Activated CD4-positive, CD25-positive, alpha-beta regulatory T cell treated with anti-CD3 and anti-CD28 coated beads, Interleukin-2, amount 50 U/mL, for 24 hours (primary cell): ENCODE data around the gene STUB1.
A peak's percentile ranks its signal among the peaks of the same experiment; 100 is the strongest.
"Not testable (repeated sequence)": the region's sequence is repeated elsewhere in the genome, so short reads cannot be mapped to it uniquely, and the experiment has no call there.

Source experiments
- ATAC-seq, 2 donors: fragments of 150-1000 bp; cut with Tn5 transposase; one replicate each; pipeline ENCODE4 v1.10.0; 2021; ENCODE audit warnings: mild to moderate bottlenecking in 1 of 2, moderate library complexity in 1 of 2

Gene STUB1

DNA sequence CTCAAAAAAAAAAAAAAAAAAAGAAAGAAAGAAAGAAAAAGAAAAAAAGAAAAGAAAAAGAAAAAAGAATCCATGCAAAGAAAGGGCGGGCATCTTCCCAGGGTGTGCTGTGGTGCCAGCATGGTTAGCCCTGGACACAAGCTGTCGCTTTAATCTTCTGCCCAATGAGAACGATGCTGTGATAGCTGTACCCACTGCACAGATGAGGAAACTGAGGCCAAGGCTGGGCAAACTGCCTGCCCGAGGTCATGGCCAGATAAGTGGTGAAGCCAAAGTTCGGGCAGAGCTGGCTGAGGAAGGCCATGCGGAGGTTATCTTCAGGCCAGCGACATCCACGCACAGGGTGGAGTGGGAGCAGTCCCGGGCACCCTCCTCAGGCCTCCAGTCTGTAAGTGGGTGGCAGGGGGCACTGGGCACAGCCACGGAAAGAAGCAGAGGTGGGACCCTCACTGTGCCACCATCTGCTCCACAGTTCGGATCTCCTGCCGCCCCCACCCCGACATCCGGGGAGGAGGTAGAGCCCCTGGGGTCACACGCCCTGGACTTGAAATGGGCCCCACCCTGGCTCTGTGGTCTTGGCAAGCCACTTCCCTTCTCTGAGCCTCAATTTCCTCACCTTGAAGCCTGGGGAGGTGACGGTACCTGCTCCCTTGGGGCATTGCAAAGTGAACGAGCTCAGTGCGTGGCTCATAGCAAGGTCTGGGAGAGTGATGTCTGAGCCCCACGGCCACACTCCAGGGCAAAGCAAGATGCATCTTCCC, 18.9 kb downstream of the STUB1 start:
- ATAC-seq, result no peak

DNA sequence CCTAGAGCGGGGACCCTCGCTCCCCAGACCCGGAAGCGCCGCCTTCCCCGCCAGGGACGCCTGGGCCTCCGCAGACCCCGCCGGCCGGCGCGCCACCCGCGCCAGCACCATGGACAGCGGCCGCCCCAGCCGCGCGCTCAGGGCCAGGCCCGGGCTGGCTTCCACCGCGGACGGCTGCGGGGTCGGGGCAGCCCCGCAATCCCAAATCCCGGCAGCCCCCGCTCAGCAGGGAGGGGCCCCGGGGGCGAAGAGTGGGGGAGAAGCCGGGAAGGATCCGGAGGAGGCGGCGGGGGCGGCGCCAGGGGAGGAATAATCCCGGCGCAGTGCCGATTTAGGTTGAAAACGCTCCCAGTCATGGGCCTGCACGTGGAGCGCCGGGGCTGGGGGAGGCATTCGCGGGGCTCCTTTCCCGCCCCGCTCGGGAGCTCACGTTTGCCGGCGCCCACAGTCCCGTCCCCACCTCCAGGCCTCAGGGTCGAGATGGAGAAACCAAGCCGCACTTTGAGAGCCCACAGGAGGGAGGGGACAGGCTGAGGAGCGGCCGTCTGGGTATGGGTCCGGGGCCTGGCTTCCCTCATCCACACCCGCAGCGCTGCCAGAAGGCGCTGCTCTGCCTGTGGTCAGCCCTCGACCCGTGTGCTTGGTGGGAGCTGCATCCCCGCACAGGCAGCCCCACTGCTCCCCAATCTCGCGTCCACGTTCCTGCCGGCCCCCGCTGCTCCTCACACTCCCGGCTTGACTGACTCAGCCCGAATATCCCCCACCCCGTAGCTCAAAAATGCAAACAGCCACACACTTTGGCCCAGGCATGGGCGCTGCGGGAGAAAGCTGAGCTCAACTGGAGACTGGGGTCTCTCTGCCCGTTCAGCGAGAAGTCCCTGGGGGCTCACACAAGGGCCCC, 20.7 kb downstream of the STUB1 start:
- peak; percentile 64 to 71 for ATAC-seq

DNA sequence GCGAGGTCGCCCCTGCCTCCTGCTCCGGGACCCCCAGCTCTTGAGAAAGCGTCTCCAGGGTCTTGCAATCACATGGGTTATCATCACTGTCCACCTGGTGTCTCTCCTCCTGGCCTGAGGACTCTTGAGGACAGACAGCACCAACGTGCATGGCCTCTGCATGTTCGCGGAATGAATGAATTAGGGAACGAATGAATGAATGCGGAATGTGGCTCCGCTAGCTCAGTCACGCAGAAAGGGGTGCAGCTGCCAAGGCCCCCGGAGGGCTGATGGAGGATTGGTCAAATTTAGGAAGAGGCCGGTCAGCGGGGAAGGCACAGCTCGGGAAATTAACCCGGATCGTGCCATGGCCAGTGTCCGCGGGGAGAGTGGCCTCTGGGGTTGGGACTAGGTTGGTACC, 22.1 kb downstream of the STUB1 start:
- ATAC-seq, result no peak

DNA sequence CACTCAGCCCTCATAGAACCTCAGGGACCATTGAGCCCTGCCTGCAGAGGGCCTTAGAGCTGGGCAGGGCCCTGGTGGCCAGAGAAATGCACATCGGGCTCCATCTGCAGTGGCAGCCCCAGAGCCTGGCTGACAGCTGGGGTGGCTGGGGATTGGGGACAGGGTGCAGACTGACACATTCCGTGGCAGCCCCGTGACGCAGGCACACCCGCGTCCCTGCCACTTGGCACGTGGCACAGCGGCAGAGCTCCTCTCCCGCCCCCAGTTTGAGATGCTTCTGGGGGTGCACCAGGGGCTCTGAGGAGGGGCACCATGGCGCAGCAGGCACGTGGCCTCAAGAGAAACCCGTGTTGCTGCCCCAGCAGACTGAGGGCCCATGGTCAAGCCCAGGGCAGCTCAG, 23.2 kb downstream of the STUB1 start:
- no peak for ATAC-seq

DNA sequence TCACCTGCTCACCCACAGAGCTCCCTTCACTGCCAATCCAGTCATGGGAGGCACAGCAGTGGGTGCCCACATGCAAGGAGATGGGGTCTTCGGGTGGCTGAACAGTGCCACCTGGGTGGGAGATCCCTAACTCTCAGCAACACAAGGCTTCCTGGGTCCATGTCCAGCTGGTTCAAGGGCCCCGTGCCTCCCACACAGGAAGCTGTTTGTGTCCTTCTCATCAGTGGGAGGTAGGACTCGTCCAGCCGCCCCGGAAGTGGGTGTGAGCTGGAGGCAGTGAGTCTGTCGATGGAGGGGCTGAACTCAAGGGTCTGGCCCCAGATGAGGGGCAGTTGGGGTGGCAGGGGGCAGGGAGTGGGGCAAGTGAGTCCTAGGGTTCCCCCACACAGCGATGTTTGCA, 23.8 kb downstream of the STUB1 start:
- ATAC-seq, result no peak

DNA sequence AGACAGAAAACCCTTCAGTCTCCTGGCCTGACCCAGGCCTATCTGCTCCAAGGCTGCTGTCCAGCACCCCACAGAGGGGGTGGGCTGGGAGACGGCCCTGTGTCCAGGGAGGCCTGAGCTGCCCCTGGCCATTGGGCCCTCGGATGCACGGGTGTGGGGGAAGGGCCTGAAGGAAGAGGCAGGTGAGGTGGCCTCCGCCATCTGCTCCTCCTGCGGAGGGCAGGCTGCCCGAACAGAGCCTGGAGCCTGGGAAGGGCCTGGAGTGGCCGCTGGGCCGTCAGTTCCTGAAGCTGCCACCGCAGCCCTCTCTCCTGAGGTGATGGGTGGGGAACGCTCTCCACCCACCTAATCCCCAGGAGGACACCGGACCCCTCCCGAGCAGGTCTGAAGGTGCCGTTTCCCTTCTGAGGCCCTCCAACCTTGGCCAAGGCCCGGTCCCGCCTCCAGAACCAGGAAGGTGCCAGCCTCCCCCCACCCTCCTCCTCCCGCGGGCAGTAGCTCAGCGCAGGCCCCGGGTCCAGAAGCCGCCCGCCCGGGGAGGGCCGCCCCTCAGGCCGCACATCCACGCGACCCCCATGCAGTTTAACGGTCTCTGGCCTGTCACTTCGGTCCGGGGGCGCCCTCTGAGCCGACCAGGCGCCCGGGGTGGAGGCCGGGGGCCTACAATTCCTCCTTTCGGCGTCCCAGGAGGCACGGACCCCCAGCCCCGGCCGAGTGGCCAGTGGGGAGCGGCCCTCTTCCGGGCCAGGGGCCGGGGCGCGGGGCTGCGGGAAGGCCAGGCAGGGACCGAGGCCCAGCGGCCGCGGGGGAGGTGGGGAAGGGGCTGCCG, 24.6 kb downstream of the STUB1 start:
- no peak for ATAC-seq

DNA sequence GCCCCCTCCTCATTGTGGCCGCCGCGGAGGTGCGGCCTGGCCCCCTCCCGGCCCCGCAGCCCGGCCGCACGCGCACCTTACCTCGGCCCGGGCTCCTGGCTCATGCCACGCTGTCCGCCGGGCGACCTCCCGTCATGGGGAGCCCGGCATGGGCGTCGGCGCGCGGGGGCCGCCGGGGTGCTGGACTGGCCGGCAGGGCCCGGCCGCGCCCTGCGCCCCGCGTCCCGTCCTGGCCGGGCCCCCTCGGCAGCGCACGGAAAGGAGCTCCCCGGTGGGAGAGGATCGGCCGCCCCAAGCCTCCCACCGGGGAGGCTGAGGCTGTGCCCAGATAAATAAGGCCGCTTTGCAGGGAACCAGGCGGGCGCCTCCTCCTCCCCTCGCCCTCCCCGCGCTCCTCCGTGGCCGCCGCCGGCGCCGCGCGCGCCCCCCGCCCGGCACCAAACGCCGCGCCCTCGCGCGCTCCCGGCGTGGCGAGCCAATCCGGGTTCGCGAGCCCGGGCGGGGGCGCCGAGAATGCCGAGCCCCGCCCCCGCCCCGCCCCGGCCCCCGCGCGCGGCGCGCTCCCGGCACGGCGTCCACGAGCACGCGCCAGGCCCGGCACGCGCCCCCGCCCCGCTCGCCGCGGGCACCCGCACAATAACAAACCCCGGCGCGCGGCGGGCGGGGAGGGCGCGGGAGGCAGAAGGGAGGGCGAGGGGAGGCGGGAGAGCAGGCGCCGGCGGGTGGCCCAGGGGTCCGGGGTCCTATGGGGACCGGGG, 25.4 kb downstream of the STUB1 start, which contains the start of gene FBXL16:
FBXL16 (minus strand) TSS at position 371 of the 758 bp plus-strand sequence. CDS start 8,396 bp downstream, outside the sequence.
- no peak for ATAC-seq

DNA sequence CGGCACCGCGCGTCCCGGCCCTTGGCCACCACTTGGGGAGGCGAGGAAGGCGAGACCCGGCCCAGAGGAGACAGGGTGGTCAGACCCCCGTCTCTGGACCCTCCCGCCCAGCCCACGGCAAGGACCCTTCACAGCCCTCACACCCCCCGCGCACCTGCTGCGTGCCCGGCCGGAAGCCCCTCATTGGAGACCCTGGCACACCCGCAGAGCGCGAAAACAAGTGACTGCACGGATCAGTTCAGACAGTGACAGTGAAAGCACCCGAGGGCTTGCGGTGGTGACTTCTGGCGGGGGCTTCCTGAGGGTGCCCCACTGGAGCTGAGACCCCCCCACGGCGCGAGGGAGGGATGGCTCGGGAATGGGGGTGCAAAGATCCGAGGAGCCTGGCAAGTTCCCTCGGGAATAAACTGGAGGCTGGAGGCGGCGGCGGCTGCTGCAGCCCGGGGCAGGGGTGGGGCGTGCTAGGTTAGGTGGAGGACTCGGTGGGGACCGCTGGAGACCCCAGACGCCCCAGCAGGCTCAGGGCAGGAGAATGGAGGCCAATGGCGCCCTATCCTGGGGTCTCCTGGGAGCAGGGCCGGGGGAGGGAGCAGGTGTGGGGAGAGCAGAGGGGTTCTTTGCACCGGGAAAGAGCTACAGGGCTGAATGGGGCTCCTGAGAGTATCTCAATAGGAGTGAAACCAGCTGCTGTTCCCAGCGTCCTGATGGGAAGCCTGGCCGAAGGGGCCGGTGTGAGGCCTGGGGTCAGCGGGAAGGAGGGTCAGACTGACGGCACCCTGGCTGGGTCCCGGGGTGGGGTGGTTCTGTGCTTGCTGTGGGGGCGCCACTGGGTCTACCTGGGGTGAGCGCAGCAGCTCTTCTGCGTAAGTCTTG, 26.2 kb downstream of the STUB1 start:
- no peak for ATAC-seq

DNA sequence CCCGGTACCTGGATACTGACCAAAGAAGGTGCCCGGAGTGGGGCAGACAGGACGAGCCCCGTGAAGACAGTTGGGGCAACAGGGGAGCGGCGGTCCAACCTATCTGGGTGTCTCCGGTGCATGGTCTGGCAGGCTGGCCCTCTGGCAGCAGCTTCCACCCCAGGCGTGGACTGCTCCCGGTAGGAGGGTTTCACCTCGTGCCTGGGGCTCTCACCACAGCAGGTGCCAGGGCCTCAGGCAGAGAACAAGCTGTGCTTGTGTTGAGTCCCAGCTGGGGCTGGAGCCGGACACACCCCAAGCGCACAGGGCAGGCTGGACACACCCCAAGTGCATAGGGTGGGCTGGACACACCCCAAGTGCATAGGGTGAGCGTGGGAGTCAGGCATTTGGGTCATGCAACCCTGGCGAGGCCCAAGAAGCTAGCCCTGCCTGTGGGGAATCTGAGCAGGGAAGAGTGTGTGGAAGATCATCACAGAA, 26.9 kb downstream of the STUB1 start:
- ATAC-seq, result no peak

DNA sequence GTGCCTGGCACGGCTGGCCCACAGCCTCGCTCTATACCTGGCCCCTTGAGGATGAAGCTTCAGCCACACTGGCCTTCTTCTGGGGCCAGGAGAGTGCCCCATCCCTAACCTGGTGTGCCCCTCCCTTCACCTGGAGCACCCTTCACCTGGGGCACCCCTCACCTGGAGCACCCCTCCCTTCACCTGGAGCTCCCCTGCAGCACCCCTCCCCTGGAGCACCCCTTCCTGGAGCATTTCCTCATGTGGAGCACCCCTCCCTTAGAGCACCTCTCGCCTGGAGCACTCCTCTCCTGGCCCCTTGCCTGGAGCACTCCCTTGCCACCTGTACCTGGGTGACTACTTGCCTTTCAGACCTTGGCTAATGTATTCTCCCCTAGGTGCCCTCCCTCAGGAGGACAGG, 27.8 kb downstream of the STUB1 start:
- ATAC-seq, result no peak

DNA sequence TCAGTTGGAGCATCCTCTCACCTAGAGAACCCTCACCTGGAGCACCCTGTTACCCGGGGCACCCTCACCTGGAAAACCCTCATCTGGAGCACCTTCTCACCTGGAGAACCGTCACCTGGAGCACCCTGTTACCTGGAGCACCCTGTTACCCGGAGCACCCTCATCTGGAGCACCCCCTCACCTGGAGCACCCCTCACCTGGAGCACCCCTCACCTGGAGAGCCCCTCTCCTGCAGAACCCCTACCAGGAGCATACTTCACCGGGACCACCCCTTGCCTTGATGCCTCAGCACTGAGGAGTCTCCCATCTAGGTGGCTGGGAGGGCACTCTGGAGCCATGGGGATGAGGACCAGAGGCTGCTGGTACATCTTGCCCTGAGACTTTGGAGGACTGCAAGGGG, 28.7 kb downstream of the STUB1 start:
- no peak for ATAC-seq

DNA sequence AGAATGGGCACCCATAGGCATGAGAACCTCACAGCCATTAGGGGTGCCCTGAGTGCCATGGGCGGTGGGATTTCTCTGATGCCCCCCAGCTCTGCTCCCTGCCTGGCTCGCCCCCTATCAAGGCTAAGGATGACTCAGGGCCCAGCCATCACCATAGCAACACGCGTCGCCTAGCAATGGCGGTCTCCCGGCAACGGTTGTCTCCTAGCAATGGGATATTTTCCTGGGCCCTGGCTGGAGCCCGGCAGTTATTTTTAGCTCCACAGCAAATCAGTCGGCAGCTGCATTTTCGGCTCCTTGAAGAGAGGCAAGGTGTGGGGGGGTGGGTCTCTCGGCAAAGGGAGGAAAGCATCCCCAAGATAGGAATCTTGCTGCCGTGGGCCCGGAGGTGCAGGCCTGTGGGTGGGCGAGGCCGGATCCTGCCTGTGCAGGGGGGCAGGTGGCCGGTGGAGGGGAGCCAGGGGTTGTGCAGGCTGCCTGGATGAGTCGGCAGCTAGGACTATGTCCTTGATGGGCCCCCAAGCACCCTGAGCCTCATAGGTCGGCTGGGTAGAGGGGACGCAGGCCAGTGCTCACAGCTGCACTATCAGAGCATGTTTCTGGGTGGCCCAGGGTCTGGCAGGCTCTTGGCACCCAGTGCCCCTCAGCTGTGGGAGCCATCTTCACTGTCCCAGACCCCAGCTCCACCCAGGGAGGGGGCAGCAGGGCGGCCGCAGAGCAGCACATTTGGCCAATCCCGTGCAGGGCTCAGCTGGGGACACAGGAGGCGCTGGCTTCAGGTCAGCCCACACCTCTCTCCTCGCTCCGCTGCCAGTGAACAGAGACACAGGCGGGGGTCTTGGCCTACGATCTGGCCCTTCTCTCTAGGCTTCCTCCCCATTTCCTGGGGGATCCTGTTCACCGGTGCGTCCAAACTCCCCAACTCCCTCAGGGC, 29.6 kb downstream of the STUB1 start:
- no peak for ATAC-seq

DNA sequence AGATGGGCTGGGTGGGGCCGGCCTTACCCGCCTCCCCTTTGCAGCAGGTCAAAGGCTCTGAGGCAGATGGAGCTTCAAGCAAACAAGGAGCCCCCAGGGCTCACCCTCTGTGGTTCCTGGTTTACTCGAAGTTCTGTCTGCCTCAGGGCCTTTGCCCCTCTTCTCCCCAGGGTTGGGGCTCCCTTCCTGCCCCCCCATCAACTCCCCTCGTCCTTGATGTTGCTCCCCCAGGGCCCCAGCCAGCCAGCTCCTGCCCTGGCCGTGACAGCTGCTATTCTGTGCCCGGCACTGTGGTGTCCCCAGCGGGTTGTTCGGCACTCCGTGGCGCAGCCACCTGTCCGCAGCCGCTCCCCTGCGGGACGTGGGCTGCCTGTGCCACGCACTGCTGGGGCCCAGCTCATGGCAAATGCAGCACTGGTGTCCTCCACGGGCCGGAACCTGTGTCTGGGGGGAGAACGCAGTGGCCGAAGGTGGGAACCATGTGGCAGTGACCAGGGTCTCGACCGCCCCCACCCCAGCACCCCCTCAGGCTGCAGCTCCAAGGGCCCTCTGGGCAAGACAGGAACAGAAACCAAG, 30.4 kb downstream of the STUB1 start:
- no peak for ATAC-seq

DNA sequence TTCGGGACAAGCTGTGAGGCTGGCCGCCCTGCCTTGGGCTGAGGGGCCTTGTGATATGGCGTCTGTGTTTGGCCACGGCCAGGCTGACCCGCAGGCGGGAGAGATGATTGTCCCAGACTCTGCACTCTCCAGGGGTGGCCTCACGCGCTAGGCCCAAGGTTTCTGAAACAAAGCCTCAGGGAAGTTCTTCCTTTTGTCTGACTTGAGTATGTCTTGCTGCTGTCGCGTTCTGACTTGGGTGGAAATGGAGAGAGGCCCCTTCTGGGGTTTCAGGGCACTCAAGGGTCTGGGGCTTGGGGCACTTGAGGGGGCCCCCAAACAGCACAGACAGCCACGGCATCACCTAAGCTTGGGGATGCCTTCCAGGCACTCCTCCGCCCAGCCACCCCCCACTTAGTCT, 30.9 kb downstream of the STUB1 start:
- no peak for ATAC-seq

DNA sequence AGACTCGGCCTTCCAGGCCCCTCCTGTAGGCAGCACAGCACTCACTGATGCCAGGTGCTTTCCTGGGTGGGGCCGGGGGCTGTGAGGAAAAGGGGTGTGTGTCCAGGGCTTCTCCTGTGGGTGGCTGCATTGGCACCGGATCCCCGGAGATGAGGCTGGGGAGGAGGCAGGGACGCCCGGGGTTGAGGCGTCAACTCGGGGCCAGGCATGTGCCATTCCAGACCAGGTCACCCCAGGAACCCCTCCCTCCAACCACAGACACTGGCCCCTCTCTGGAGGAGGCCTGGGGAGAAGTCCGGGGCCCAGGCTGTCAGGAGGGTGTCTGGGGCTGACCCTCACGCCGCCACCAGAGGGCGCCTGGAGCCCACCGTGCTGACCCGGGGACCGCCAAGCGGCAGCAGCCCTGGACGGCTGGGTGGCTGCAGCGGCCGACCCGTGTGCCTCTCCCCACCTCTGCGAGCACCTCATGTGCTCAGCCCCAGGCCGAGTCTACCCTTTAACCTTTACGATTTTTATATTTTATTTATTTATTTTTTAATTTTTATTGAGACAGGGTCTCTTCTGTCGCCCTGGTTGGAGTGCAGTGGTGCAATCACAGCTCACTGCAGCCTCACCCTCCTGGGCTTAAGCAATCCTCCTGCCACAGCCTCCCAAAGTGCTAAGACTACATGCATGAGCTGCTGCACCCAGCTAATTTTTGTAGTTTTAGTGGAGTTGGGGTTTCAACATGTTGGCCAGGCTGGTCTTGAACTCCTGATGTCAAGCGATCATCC, 31.5 kb downstream of the STUB1 start:
- peak; percentile 64 to 66 for ATAC-seq

DNA sequence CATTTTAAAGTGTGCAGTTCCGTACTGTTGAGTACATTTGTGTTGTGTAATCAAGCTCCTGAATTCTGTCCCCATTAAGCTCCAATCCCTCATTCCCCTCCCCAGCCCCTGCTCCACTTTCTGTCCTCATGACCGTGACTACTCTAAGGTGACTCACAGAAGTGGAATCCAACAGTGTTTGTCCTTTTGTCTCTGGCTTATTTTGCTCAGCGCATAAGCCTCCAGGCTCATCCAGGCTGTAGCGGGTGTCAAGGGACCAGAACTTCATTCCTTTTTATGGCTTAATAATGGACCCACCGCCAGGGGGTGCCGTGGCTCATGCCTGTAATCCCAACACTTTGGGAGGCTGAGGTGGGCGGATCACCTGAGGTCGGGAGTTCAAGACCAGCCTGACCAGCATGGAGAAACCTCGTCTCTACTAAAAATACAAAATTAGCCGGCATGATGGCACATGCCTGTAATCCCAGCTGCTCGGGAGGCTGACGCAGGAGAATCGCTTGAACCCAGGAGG, 32.6 kb downstream of the STUB1 start:
- not testable (repeated sequence) for ATAC-seq

DNA sequence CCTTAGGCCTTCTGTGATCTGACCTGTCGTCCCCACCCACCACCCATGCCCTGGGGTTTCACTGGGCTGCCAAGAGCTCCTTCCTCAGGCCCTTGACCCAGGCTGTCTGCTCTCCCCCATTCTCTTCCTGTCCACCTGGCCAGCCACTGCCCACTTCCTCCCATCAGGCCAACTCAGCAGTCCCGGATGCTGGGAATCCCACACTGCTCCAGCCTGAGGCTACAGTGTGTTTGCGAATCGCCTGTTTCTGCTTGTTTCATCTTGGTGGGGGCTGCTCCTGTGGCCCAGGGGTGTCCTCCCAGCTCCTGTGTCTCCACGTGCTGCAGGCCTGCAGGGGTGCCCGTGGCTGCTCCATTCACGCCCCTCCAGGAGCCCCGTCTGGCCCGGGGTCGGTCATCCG, 33.9 kb downstream of the STUB1 start:
- no peak for ATAC-seq
